Stimulated activated naive CD4-positive, alpha-beta T cell treated with Interleukin-2 at 50 U/mL for 16 hours (primary cell): ENCODE results near the gene ICAM4.

ENCODE experiments used
- DNase-seq: peaks from one replicate; lab custom pipeline; 2025; lab: John Stamatoyannopoulos, UW

The ICAM4 gene

GRCh38 chr19:10290876-10291553, 4.3 kb downstream of the ICAM4 start:
- DNase-seq: peak; percentile 33

- peak; percentile 27 for DNase-seq
Observed at GRCh38 chr19:10291554-10292205, 4.9 kb downstream of the ICAM4 start.

- DNase-seq: peak; percentile 45
Observed at GRCh38 chr19:10292206-10292788, 5.5 kb downstream of the ICAM4 start.

GRCh38 chr19:10292789-10293636, 6.3 kb downstream of the ICAM4 start:
- no peak for DNase-seq

- DNase-seq: no peak
Observed at GRCh38 chr19:10293637-10294367, 7.0 kb downstream of the ICAM4 start.

- no peak for DNase-seq
Observed at GRCh38 chr19:10294368-10294697, 7.6 kb downstream of the ICAM4 start.

- peak; percentile 58 for DNase-seq
Observed at GRCh38 chr19:10295305-10295846, 8.6 kb downstream of the ICAM4 start.

GRCh38 chr19:10295847-10296591, 9.3 kb downstream of the ICAM4 start:
- no peak for DNase-seq

- DNase-seq: no peak
Observed at GRCh38 chr19:10299545-10300458, 13.0 kb downstream of the ICAM4 start.

GRCh38 chr19:10305139-10305806, 18.5 kb downstream of the ICAM4 start:
- no peak for DNase-seq

- DNase-seq: no peak
Observed at GRCh38 chr19:10306327-10306726, 19.6 kb downstream of the ICAM4 start.

- DNase-seq: no peak
Observed at GRCh38 chr19:10309423-10309822, 22.7 kb downstream of the ICAM4 start, which contains the start of gene ZGLP1. Gene ZGLP1 (minus strand): TSS chr19:10309815.

- peak; percentile 89 for DNase-seq
Observed at GRCh38 chr19:10315335-10316214, 28.8 kb downstream of the ICAM4 start, which contains the start of gene FDX2. Gene FDX2 (minus strand): TSS chr19:10316015. CDS start chr19:10315996, 19 bp downstream.

- DNase-seq: no peak
Observed at GRCh38 chr19:10316229-10317044, 29.7 kb downstream of the ICAM4 start.

- DNase-seq: no peak
Observed at GRCh38 chr19:10317045-10317856, 30.5 kb downstream of the ICAM4 start.

GRCh38 chr19:10317857-10318462, 31.2 kb downstream of the ICAM4 start:
- DNase-seq: no peak
